BJ (cell line): ENCODE measurements around the gene ATP6V0A1. TPM values are rescaled to one million over a fixed set of nuclear protein-coding genes. Genes with fewer than 3 reads are reported as not detected.
"Not testable (repeated sequence)": the region's sequence is repeated elsewhere in the genome, so short reads cannot be mapped to it uniquely, and the experiment has no call there.

ENCODE experiments used
- CTCF ChIA-PET: fragments of 350-600 bp; formaldehyde crosslinking; extraction: SDS; loops from one replicate; lab custom pipeline; 2021; ENCODE audit warnings: antibody characterized with exemption, inconsistent platforms; lab: Yijun Ruan, JAX
- POLR2A ChIA-PET: fragments of 300-600 bp; sonication (Branson Sonifier 250); formaldehyde crosslinking; extraction: SDS; loops from one replicate; lab custom pipeline; 2021; ENCODE audit warnings: antibody characterized with exemption; lab: Charles Lee
- DNase-seq: peaks from one replicate; pipeline ENCODE4 v3.0.0-alpha.2; 2011; ENCODE audit warnings: low read depth
- H3K27me3 ChIP-seq: 2 replicates; pipeline ENCODE4 v1.6.0; 2011; ENCODE audit warnings: low read length; ENCODE audit not compliant: control insufficient read depth, insufficient read depth
- H3K36me3 ChIP-seq: 2 replicates; pipeline ENCODE4 v1.5.1; 2011; ENCODE audit warnings: low read length; ENCODE audit not compliant: control insufficient read depth, insufficient read depth
- H3K4me3 ChIP-seq: 2 replicates; pipeline ENCODE4 v1.5.1; 2011; ENCODE audit warnings: low read depth, mild to moderate bottlenecking, control low read depth, low read length
- CTCF ChIP-seq: IDR thresholded peaks from 2 replicates; pipeline ENCODE4 v1.5.1; 2011; ENCODE audit warnings: low read depth, mild to moderate bottlenecking, control low read depth, inconsistent platforms, low read length, moderate library complexity; ENCODE audit not compliant: insufficient read depth
- polyA plus RNA-seq: library from polyadenylated mRNA; depleted of rRNA; stranded (reverse); fragments of >200 nt; gene quantifications from 2 replicates; pipeline ENCODE4 v1.2.3, GENCODE V29; 2011

The ATP6V0A1 gene
- polyA plus RNA-seq, 1 experiment: 37.1 TPM

- ChIA-PET CTCF (interaction anchor here (1.2 to 1.8 kb wide), 4 partner anchors 81 to 114 kb away, joined by 4 to 10 read pairs (median 4); no protein-coding TSS in a partner anchor), POLR2A (interaction anchor here (1.2 kb wide), 1 partner anchor 13 kb away, joined by 4 read pairs; the partner anchor contains the start of gene CAVIN1)
- Histone ChIP-seq H3K27me3 (no peaks in the 10 kb centered on the region), H3K4me3 (no peak overlapping the region), H3K36me3 (no peaks in the 10 kb centered on the region)
- peak; percentile 89 for DNase-seq
- TF ChIP-seq CTCF: no peak
Observed at GRCh38 chr17:42436391-42436790, 22.3 kb upstream of the ATP6V0A1 start.

- no peak for DNase-seq
- ChIA-PET CTCF (interaction anchor here (0.6 to 1.2 kb wide), 6 partner anchors 10 to 201 kb away, joined by 3 to 6 read pairs (median 3); no protein-coding TSS in a partner anchor), POLR2A (interaction anchor here (0.7 kb wide), 1 partner anchor 34 kb away, joined by 3 read pairs; no protein-coding TSS in a partner anchor)
Observed at GRCh38 chr17:42438600-42439567, 19.8 kb upstream of the ATP6V0A1 start.

GRCh38 chr17:42441371-42442195 lies 17.1 kb upstream of the ATP6V0A1 start:
- POLR2A ChIA-PET: no interaction called here
- no peak for DNase-seq

More at GRCh38 chr17:42438600-42439567, 19.8 kb upstream of the ATP6V0A1 start:
- no peaks in the 10 kb centered on the region for H3K36me3 ChIP-seq
- peak; percentile 47 for TF ChIP-seq CTCF
- no peak overlapping the region for H3K4me3 ChIP-seq
- H3K27me3 ChIP-seq: no peaks in the 10 kb centered on the region

GRCh38 chr17:42442196-42442565 lies 16.5 kb upstream of the ATP6V0A1 start:
- no peak for TF ChIP-seq CTCF
- ChIA-PET POLR2A (no interaction called here), CTCF (interaction anchor here (1.3 kb wide), 2 partner anchors 14 to 85 kb away, joined by 3 to 4 read pairs; no protein-coding TSS in a partner anchor)
- DNase-seq: no peak
- Histone ChIP-seq H3K4me3 (no peak overlapping the region), H3K36me3 (no peaks in the 10 kb centered on the region), H3K27me3 (no peaks in the 10 kb centered on the region)

More at GRCh38 chr17:42441371-42442195, 17.1 kb upstream of the ATP6V0A1 start:
- no peaks in the 10 kb centered on the region for H3K36me3 ChIP-seq
- H3K4me3 ChIP-seq: no peak overlapping the region
- H3K27me3 ChIP-seq: no peaks in the 10 kb centered on the region
- CTCF ChIA-PET: interaction anchor here (1.2 to 1.6 kb wide), 4 partner anchors 13 to 85 kb away, joined by 3 to 5 read pairs (median 4); no protein-coding TSS in a partner anchor
- TF ChIP-seq CTCF: no peak

- H3K4me3 ChIP-seq, H3K36me3 ChIP-seq, POLR2A ChIA-PET, DNase-seq, H3K27me3 ChIP-seq, CTCF ChIA-PET: not testable (repeated sequence)
Observed at GRCh38 chr17:42449176-42449575, 9.5 kb upstream of the ATP6V0A1 start.

- POLR2A ChIA-PET, H3K27me3 ChIP-seq, CTCF ChIA-PET, H3K36me3 ChIP-seq, H3K4me3 ChIP-seq, DNase-seq: not testable (repeated sequence)
Observed at GRCh38 chr17:42449838-42450237, 8.8 kb upstream of the ATP6V0A1 start.

GRCh38 chr17:42451270-42451669 lies 7.4 kb upstream of the ATP6V0A1 start:
- DNase-seq, H3K4me3 ChIP-seq, CTCF ChIA-PET, POLR2A ChIA-PET, H3K36me3 ChIP-seq, H3K27me3 ChIP-seq: not testable (repeated sequence)
